OCI-LY7 (cell line): Measurements from ENCODE around the gene CNPPD1. TPM values are rescaled to one million over a fixed set of nuclear protein-coding genes. Genes with fewer than 3 reads are reported as not detected.

ENCODE experiments used
- BruUV-seq: library from RNA; stranded (reverse); fragments of 400-500 nt; replicated peaks from 2 replicates; lab custom pipeline; 2021; lab: Mats Ljungman, UMichigan
- CTCF ChIA-PET: fragments of 300-600 bp; sonication (Branson Sonifier 250); formaldehyde crosslinking; loops from one replicate; lab custom pipeline; 2022; ENCODE audit warnings: antibody characterized with exemption; ENCODE audit not compliant: unreplicated experiment; lab: Charles Lee
- POLR2A ChIA-PET: fragments of 300-600 bp; sonication (Branson Sonifier 250); formaldehyde crosslinking; loops from one replicate; lab custom pipeline; 2022; ENCODE audit warnings: antibody characterized with exemption; lab: Charles Lee
- DNase-seq: peaks from one replicate; pipeline ENCODE4 v3.0.0-alpha.2; 2015; ENCODE audit warnings: low spot score
- H2AFZ ChIP-seq: fragments of 200-600 bp; sonication (generic), shearing (Covaris generic); 2 replicates; pipeline ENCODE4 v1.6.1; 2014; ENCODE audit warnings: mild to moderate bottlenecking, antibody characterized with exemption, low read length, moderate library complexity
- H3K27ac ChIP-seq: fragments of 200-600 bp; sonication (generic); 2 replicates; pipeline ENCODE4 v1.5.1; 2014; ENCODE audit warnings: mixed run types, low read depth, mild to moderate bottlenecking, moderate library complexity, low read length, inconsistent platforms; ENCODE audit not compliant: poor library complexity, severe bottlenecking
- H3K36me3 ChIP-seq: fragments of 200-600 bp; sonication (generic); 2 replicates; pipeline ENCODE4 v1.6.1; 2014; ENCODE audit warnings: mild to moderate bottlenecking, antibody characterized with exemption, low read length, moderate library complexity, mixed read lengths; ENCODE audit not compliant: insufficient read depth
- H3K4me1 ChIP-seq: fragments of 200-600 bp; sonication (generic); 2 replicates; pipeline ENCODE4 v1.5.1; 2014; ENCODE audit warnings: mild to moderate bottlenecking, low read length; ENCODE audit not compliant: insufficient read depth, poor library complexity, severe bottlenecking
- H3K4me2 ChIP-seq: fragments of 200-600 bp; sonication (generic); 2 replicates; pipeline ENCODE4 v1.6.1; 2014; ENCODE audit warnings: mild to moderate bottlenecking, low read length
- H3K4me3 ChIP-seq: fragments of 200-600 bp; sonication (generic); 2 replicates; pipeline ENCODE4 v1.5.1; 2014; ENCODE audit warnings: mild to moderate bottlenecking, low read depth, low read length; ENCODE audit not compliant: poor library complexity, severe bottlenecking
- H3K79me2 ChIP-seq: fragments of 200-600 bp; sonication (generic); 2 replicates; pipeline ENCODE4 v1.6.1; 2016; ENCODE audit warnings: low read depth, mild to moderate bottlenecking, low read length, moderate library complexity, mixed read lengths; ENCODE audit not compliant: insufficient read depth
- H3K9me2 ChIP-seq: fragments of 200-600 bp; sonication (generic); 2 replicates; pipeline ENCODE4 v1.6.1; 2016; ENCODE audit warnings: mild to moderate bottlenecking, low read length, mixed read lengths; ENCODE audit not compliant: insufficient read depth
- H3K9me3 ChIP-seq: fragments of 200-600 bp; sonication (generic); 2 replicates; pipeline ENCODE4 v1.6.1; 2014; ENCODE audit warnings: mild to moderate bottlenecking, mixed run types, low read length, mixed read lengths
- H4K20me1 ChIP-seq: fragments of 200-600 bp; sonication (generic); 2 replicates; pipeline ENCODE4 v1.6.1; 2014; ENCODE audit warnings: mild to moderate bottlenecking, antibody characterized with exemption, low read length, moderate library complexity, mixed read lengths; ENCODE audit not compliant: insufficient read depth
- EZH2phosphoT487 ChIP-seq: fragments of 200-600 bp; sonication (generic); IDR thresholded peaks from 2 replicates; pipeline ENCODE4 v1.6.1; 2018; ENCODE audit warnings: low read depth, borderline replicate concordance, mild to moderate bottlenecking, mixed run types, antibody characterized with exemption, low read length, moderate library complexity, mixed read lengths
- intact Hi-C: fragments of 100-400 bp; cut with micrococcal nuclease; formaldehyde crosslinking; loops from one replicate; pipeline ENCODE4 v1.10.0; 2022; ENCODE audit not compliant: unreplicated experiment
- total RNA-seq, 2 experiments: library from RNA; depleted of rRNA in 1 of 2; stranded (reverse); fragments of >200 nt in 1 of 2; shearing (Covaris generic) in 1 of 2; gene quantifications; 2 replicates each; pipeline ENCODE4 v1.2.3, GENCODE V29; 2014 to 2022
- TF ChIP-seq, protein P1 (sequence below): fragments of 200-600 bp; sonication (generic); conservative IDR thresholded peaks from 2 replicates; pipeline ENCODE4 v1.5.1; 2014; ENCODE audit warnings: mild to moderate bottlenecking, antibody characterized with exemption, low read length, moderate library complexity, mixed read lengths

Gene CNPPD1
- total RNA-seq, 2 experiments from 2014 or later: 39.2 to 68.2 TPM

- H3K27ac ChIP-seq: no peak overlapping the region
- no peak for DNase-seq
- no peak overlapping the region for H2AFZ ChIP-seq
- H3K4me1 ChIP-seq: peaks cover 10% of the 10 kb centered on the region
- peaks cover 18% of the 10 kb centered on the region; the same call in 1 of the 2 replicates for H3K79me2 ChIP-seq
- H3K4me2 ChIP-seq: no peak overlapping the region
- ChIA-PET POLR2A (interaction anchor here (0.6 to 1.3 kb wide), 4 partner anchors 15 to 33 kb away, joined by 3 read pairs; partner anchors contain the start of gene ZFAND2B), CTCF (no interaction called here)
- H3K36me3 ChIP-seq: peaks cover 68% of the 10 kb centered on the region
- H4K20me1 ChIP-seq: 0 out of 2 replicates have a peak, but pooled peaks cover 10% of the 10 kb centered on the region
- H3K4me3 ChIP-seq: no peak overlapping the region
- intact Hi-C loops: no loop called here
- no peaks in the 10 kb centered on the region for H3K9me2 ChIP-seq
- no TSS peak for BruUV-seq
- H3K9me3 ChIP-seq: no peaks in the 10 kb centered on the region
- TF ChIP-seq, protein P1, sequence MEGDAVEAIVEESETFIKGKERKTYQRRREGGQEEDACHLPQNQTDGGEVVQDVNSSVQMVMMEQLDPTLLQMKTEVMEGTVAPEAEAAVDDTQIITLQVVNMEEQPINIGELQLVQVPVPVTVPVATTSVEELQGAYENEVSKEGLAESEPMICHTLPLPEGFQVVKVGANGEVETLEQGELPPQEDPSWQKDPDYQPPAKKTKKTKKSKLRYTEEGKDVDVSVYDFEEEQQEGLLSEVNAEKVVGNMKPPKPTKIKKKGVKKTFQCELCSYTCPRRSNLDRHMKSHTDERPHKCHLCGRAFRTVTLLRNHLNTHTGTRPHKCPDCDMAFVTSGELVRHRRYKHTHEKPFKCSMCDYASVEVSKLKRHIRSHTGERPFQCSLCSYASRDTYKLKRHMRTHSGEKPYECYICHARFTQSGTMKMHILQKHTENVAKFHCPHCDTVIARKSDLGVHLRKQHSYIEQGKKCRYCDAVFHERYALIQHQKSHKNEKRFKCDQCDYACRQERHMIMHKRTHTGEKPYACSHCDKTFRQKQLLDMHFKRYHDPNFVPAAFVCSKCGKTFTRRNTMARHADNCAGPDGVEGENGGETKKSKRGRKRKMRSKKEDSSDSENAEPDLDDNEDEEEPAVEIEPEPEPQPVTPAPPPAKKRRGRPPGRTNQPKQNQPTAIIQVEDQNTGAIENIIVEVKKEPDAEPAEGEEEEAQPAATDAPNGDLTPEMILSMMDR: no peak
- no peak for TF ChIP-seq EZH2phosphoT487
Measured at GRCh38 chr2:219182331-219183150, 5.8 kb upstream of the CNPPD1 start.

GRCh38 chr2:219181531-219181930 lies 4.8 kb upstream of the CNPPD1 start:
- H3K4me3 ChIP-seq: no peak overlapping the region
- H3K4me2 ChIP-seq: no peak overlapping the region
- H4K20me1 ChIP-seq: 0 out of 2 replicates have a peak, but pooled peaks cover 10% of the 10 kb centered on the region
- H3K4me1 ChIP-seq: peaks cover 10% of the 10 kb centered on the region
- H2AFZ ChIP-seq: no peak overlapping the region
- BruUV-seq: no TSS peak
- H3K9me3 ChIP-seq: no peaks in the 10 kb centered on the region
- H3K27ac ChIP-seq: no peak overlapping the region
- intact Hi-C loops: no loop called here
- no peaks in the 10 kb centered on the region for H3K9me2 ChIP-seq
- H3K36me3 ChIP-seq: peaks cover 68% of the 10 kb centered on the region
- peaks cover 18% of the 10 kb centered on the region; the same call in 1 of the 2 replicates for H3K79me2 ChIP-seq
- CTCF ChIA-PET: interaction anchor here (0.6 kb wide), 1 partner anchor 19 kb away, joined by 3 read pairs; no protein-coding TSS in a partner anchor
- POLR2A ChIA-PET: interaction anchor here (0.5 to 1.1 kb wide), 4 partner anchors 15 to 140 kb away, joined by 3 read pairs; partner anchors contain the start of gene CFAP65
- DNase-seq: no peak
- no peak for TF ChIP-seq EZH2phosphoT487
- TF ChIP-seq, protein P1: no peak
